K562 (cell line): ENCODE data around the gene DRC1. TPM values are rescaled to one million over a fixed set of nuclear protein-coding genes. Genes with fewer than 3 reads are reported as not detected.

Experiments
- ARID1B ChIP-seq: fragments of 450-650 bp; IDR thresholded peaks from 2 replicates; pipeline ENCODE4 v1.6.1; 2016; ENCODE audit warnings: antibody characterized with exemption, mild to moderate bottlenecking, inconsistent platforms
- ARID4B ChIP-seq: sonication (generic); formaldehyde crosslinking; IDR thresholded peaks from 2 replicates; pipeline ENCODE4 v1.8.0; 2022; ENCODE audit warnings: mild to moderate bottlenecking, missing genetic modification reagents
- BRF1 ChIP-seq: IDR thresholded peaks from 3 replicates; pipeline ENCODE4 v1.6.1; 2011; ENCODE audit warnings: borderline replicate concordance, mild to moderate bottlenecking; ENCODE audit not compliant: insufficient read length; ENCODE audit errors: extremely low read depth
- CBX2 ChIP-seq: fragments of 200-600 bp; sonication (generic); IDR thresholded peaks from one replicate; pipeline ENCODE4 v1.6.1; 2012; ENCODE audit warnings: mild to moderate bottlenecking, low read length, inconsistent platforms; ENCODE audit not compliant: insufficient read depth, poor library complexity, severe bottlenecking
- CGGBP1 ChIP-seq: fragments of 250-450 bp; sonication (Bioruptor Pico); IDR thresholded peaks from 2 replicates; pipeline ENCODE4 v1.9.0; 2021; ENCODE audit warnings: mild to moderate bottlenecking
- ERF ChIP-seq: fragments of 450-650 bp; formaldehyde crosslinking; IDR thresholded peaks from 2 replicates; pipeline ENCODE4 v1.4.0; 2020; ENCODE audit warnings: mild to moderate bottlenecking, mixed read lengths
- FOXA3 ChIP-seq, 2 experiments: fragments of 450-650 bp in 1 of 2; sonication (generic) in 1 of 2; formaldehyde crosslinking; IDR thresholded peaks in 1 of 2; conservative IDR thresholded peaks in 1 of 2; 2 replicates each; pipeline versions ENCODE4 v1.4.0 to v1.8.0; 2020 to 2022; ENCODE audit warnings: mild to moderate bottlenecking in 2 of 2, missing genetic modification reagents in 1 of 2
- HCFC1 ChIP-seq: IDR thresholded peaks from 2 replicates; pipeline ENCODE4 v1.6.1; 2012; ENCODE audit warnings: low read depth, low read length, improper control_type of control experiment
- KAT8 ChIP-seq: fragments of 450-650 bp; IDR thresholded peaks from 2 replicates; pipeline ENCODE4 v1.6.1; 2016; ENCODE audit warnings: low read depth, mild to moderate bottlenecking
- MBD2 ChIP-seq: sonication (generic); IDR thresholded peaks from 2 replicates; pipeline ENCODE4 v1.6.1; 2016; ENCODE audit warnings: low read depth, borderline replicate concordance
- MXD1 ChIP-seq: fragments of 250-450 bp; sonication (Bioruptor Pico); IDR thresholded peaks from 2 replicates; pipeline ENCODE4 v1.8.0; 2021; ENCODE audit warnings: borderline replicate concordance, mild to moderate bottlenecking, moderate library complexity; ENCODE audit not compliant: poor library complexity, severe bottlenecking
- NFE2L1 ChIP-seq: fragments of 450-650 bp; IDR thresholded peaks from 2 replicates; pipeline ENCODE4 v1.6.1; 2016; ENCODE audit warnings: missing genetic modification characterization, low read depth, mild to moderate bottlenecking, missing compliant biosample characterization, moderate library complexity, borderline replicate concordance
- POU5F1 ChIP-seq: fragments of 150-350 bp; IDR thresholded peaks from 2 replicates; pipeline ENCODE4 v1.6.1; 2014; ENCODE audit warnings: borderline replicate concordance, low read length, low read depth, mild to moderate bottlenecking; ENCODE audit not compliant: partially characterized antibody
- SMARCA4 ChIP-seq: fragments of 450-650 bp; IDR thresholded peaks from 2 replicates; pipeline ENCODE4 v1.6.1; 2016
- TEAD2 ChIP-seq: fragments of 450-650 bp; IDR thresholded peaks from 2 replicates; pipeline ENCODE4 v1.6.1; 2016; ENCODE audit warnings: missing genetic modification characterization, control low read depth, missing compliant biosample characterization
- TEAD4 ChIP-seq, 2 experiments: sonication (generic) in 1 of 2; formaldehyde crosslinking in 1 of 2; IDR thresholded peaks; 2 replicates each; pipeline versions ENCODE4 v1.6.1 to v1.8.0; 2012 to 2022; ENCODE audit warnings: borderline replicate concordance in 1 of 2, inconsistent platforms in 1 of 2, low read length in 1 of 2, mild to moderate bottlenecking in 1 of 2, missing genetic modification reagents in 1 of 2
- ZNF143 ChIP-seq: sonication (generic); formaldehyde crosslinking; IDR thresholded peaks from 2 replicates; pipeline ENCODE4 v1.9.0; 2022; ENCODE audit warnings: mild to moderate bottlenecking, missing genetic modification reagents
- ZNF644 ChIP-seq: fragments of 200-800 bp; sonication (Bioruptor generic); IDR thresholded peaks from 2 replicates; pipeline ENCODE4 v1.6.1; 2016; ENCODE audit warnings: low read depth, missing genetic modification characterization, missing compliant biosample characterization
- ZNF740 ChIP-seq, 3 experiments: fragments of 200-800 bp in 1 of 3; sonication (Bioruptor generic) in 1 of 3; sonication (generic) in 1 of 3; formaldehyde crosslinking in 1 of 3; IDR thresholded peaks; 2 replicates each; pipeline versions ENCODE4 v1.6.1 to v1.8.0; 2016 to 2022; ENCODE audit warnings: mild to moderate bottlenecking in 2 of 3, missing compliant biosample characterization in 2 of 3, missing genetic modification characterization in 2 of 3, missing genetic modification reagents in 1 of 3
- polyA plus RNA-seq, 8 experiments: library from polyadenylated mRNA; depleted of rRNA in 4 of 8; stranded (reverse) in 5 of 8; unstranded in 3 of 8; fragments of >200 nt; fragmentation: Nextera tagmentation in 2 of 8; fragmentation: Illumina TruSeq in 1 of 8; extraction: Ambion mirVana in 2 of 8; extraction: Trizol in 1 of 8; gene quantifications; 2 replicates each; pipeline versions ENCODE4 v1.2.1 to v1.2.3, GENCODE V29; 2011 to 2014; ENCODE audit warnings: inconsistent platforms in 1 of 8, missing spikeins in 1 of 8
- total RNA-seq, 7 experiments: library from RNA; depleted of rRNA in 6 of 7; stranded (reverse); fragments of >200 nt in 6 of 7; fragmentation: Illumina TruSeq in 2 of 7; extraction: Trizol in 2 of 7; gene quantifications; 2 replicates each; pipeline versions ENCODE4 v1.2.1 to v1.2.3, GENCODE V29; 2011 to 2021; ENCODE audit warnings: low replicate concordance in 1 of 7

The DRC1 gene
- total and polyA plus RNA-seq, 9 of the 15 experiments (the other 6 are each of a cell fraction or from before 2014, with no cell fraction given), result 0.07 to 0.10 TPM; not detected in 7

- TF ChIP-seq TEAD2 (tag) (no peak), NFE2L1 (tag) (no peak), KAT8 (no peak), CBX2 (no peak), FOXA3 (CRISPR knock-in tag; conservative IDR thresholded peaks at IDR 0.05 in 1 of 2, IDR thresholded peaks at IDR 0.05 in 1 of 2) (no peak), ARID1B (peak; percentile 69), POU5F1 (no peak), CGGBP1 (CRISPR knock-in tag) (no peak), ARID4B (CRISPR knock-in tag) (no peak), HCFC1 (no peak), ZNF644 (tag) (no peak), ZNF143 (CRISPR knock-in tag) (no peak), MXD1 (CRISPR knock-in tag) (no peak), ZNF740 (CRISPR knock-in tag; IDR thresholded peaks at IDR 0.05) (no peak), ZNF740 (tag; IDR thresholded peaks at IDR 0.05) (no peak), TEAD4 (IDR thresholded peaks at IDR 0.05; ENCODE audit: low read length) (peak; percentile 69; the same call in 1 of the 2 replicates), TEAD4 (CRISPR knock-in tag; IDR thresholded peaks at IDR 0.05; ENCODE audit: borderline replicate concordance) (no peak), SMARCA4 (peak; percentile 39; the same call in 1 of the 2 replicates), ERF (no peak), BRF1 (no peak), MBD2 (peak; percentile 13; the same call in 1 of the 2 replicates)
These were observed 91.2 kb downstream of the DRC1 start (continued) for GRCh38 chr2:26492749-26493515.
